K562 (cell line): ENCODE data around the gene OPCML. TPM values are rescaled to one million over a fixed set of nuclear protein-coding genes. Genes with fewer than 3 reads are reported as not detected.

Experiments used
- ATAC-seq: fragments of 200-7000 bp; cut with Tn5 transposase; 3 replicates; pipeline ENCODE4 v1.9.1; 2020; ENCODE audit warnings: moderate library complexity
- BruUV-seq: library from RNA; stranded (reverse); fragments of 400-500 nt; replicated peaks from 2 replicates; lab custom pipeline; 2021; lab: Mats Ljungman, UMichigan
- CTCF ChIA-PET: fragments of 300-600 bp; formaldehyde crosslinking; extraction: SDS; loops from one replicate; lab custom pipeline; 2021; ENCODE audit warnings: low intra/inter-chr PET ratio; lab: Yijun Ruan, JAX
- POLR2A ChIA-PET: fragments of 300-600, 350-650 bp; sonication (Branson Sonifier 250); formaldehyde crosslinking; extraction: SDS; loops from one replicate; lab custom pipeline; 2021; ENCODE audit warnings: antibody characterized with exemption, inconsistent platforms; lab: Yijun Ruan, JAX
- DNase-seq, 4 experiments: peaks; one replicate each; pipeline versions ENCODE4 v3.0.0 to v3.0.0-alpha.2; 2011 to 2018; ENCODE audit warnings: low spot score in 3 of 4, mixed read lengths in 3 of 4; ENCODE audit errors: extremely low read depth in 1 of 4
- FAIRE-seq: peaks from 2 replicates; lab custom pipeline; 2011; peaks lifted over from hg19 to GRCh38; lab: Jason Lieb, UNC
- H2AFZ ChIP-seq: 2 replicates; pipeline ENCODE4 v1.6.0; 2011; ENCODE audit warnings: low read depth, low read length, control low read depth, inconsistent platforms
- H3K27ac ChIP-seq: fragments of 200-600 bp; 3 replicates; pipeline ENCODE4 v1.8.0; 2011; ENCODE audit warnings: low read depth, mild to moderate bottlenecking, control low read depth, inconsistent platforms, low read length, moderate library complexity, mixed read lengths; ENCODE audit errors: extremely low read depth
- H3K27me3 ChIP-seq, 2 experiments: fragments of 300-600 bp in 1 of 2; 2 replicates in 1 of 2; 3 replicates in 1 of 2; pipeline versions ENCODE4 v1.6.0 to v1.8.0; 2011; ENCODE audit warnings: inconsistent platforms in 2 of 2, low read length in 2 of 2, mild to moderate bottlenecking in 1 of 2, mixed read lengths in 1 of 2, moderate library complexity in 1 of 2; ENCODE audit not compliant: control insufficient read depth in 2 of 2, insufficient read depth in 2 of 2
- H3K36me3 ChIP-seq: fragments of 300-600 bp; 3 replicates; pipeline ENCODE4 v1.8.0; 2011; ENCODE audit warnings: mild to moderate bottlenecking, low read length, inconsistent platforms; ENCODE audit not compliant: control insufficient read depth, insufficient read depth
- H3K4me1 ChIP-seq, 2 experiments: fragments of 200-600 bp in 1 of 2; replicated peaks in 1 of 2; 2 replicates in 1 of 2; 3 replicates in 1 of 2; pipeline versions ENCODE4 v1.5.1 to v1.8.0; 2011; ENCODE audit warnings: inconsistent platforms in 2 of 2, low read length in 2 of 2, mild to moderate bottlenecking in 1 of 2, mixed read lengths in 1 of 2, moderate library complexity in 1 of 2; ENCODE audit not compliant: control insufficient read depth in 2 of 2, insufficient read depth in 2 of 2
- H3K4me2 ChIP-seq: 2 replicates; pipeline ENCODE4 v1.6.1; 2011; ENCODE audit warnings: low read length, control low read depth, inconsistent platforms, mixed read lengths; ENCODE audit not compliant: insufficient read depth
- H3K4me3 ChIP-seq: fragments of 200-600 bp; sonication (generic), shearing (Covaris generic); 2 replicates; pipeline ENCODE4 v1.5.1; 2016; ENCODE audit warnings: control low read depth, inconsistent platforms
- H3K79me2 ChIP-seq: fragments of 200-600 bp; 3 replicates; pipeline ENCODE4 v1.8.0; 2011; ENCODE audit warnings: low read length, inconsistent platforms; ENCODE audit not compliant: control insufficient read depth, insufficient read depth
- H3K9ac ChIP-seq, 2 experiments: 2 replicates each; pipeline versions ENCODE4 v1.6.0 to v1.6.1; 2011; ENCODE audit warnings: low read depth in 2 of 2, low read length in 2 of 2, control low read depth in 1 of 2, inconsistent platforms in 1 of 2, mild to moderate bottlenecking in 1 of 2, mixed read lengths in 1 of 2; ENCODE audit not compliant: insufficient read depth in 1 of 2
- H3K9me1 ChIP-seq: one replicate; pipeline ENCODE4 v1.6.0; 2011; ENCODE audit warnings: inconsistent platforms, mild to moderate bottlenecking, low read length, moderate library complexity; ENCODE audit not compliant: control insufficient read depth, insufficient read depth
- H3K9me3 ChIP-seq: replicated peaks from 2 replicates; pipeline ENCODE4 v1.5.1; 2011; ENCODE audit warnings: low read depth, low read length, inconsistent platforms; ENCODE audit not compliant: control insufficient read depth, insufficient read depth
- H4K20me1 ChIP-seq: replicated peaks from 2 replicates; pipeline ENCODE4 v1.6.1; 2011; ENCODE audit warnings: low read length, inconsistent platforms, mixed read lengths; ENCODE audit not compliant: control insufficient read depth, insufficient read depth
- HDAC6 ChIP-seq: IDR thresholded peaks from 2 replicates; pipeline ENCODE4 v1.6.1; 2012; ENCODE audit warnings: low read depth, mild to moderate bottlenecking, control low read depth, inconsistent platforms, low read length, moderate library complexity
- HNRNPK ChIP-seq: fragments of 200-400 bp; formaldehyde crosslinking; IDR thresholded peaks from one replicate; pipeline ENCODE4 v1.6.1; 2018; ENCODE audit warnings: mild to moderate bottlenecking, low read depth, low read length; ENCODE audit not compliant: poor library complexity, severe bottlenecking
- HNRNPL ChIP-seq: fragments of 200-400 bp; formaldehyde crosslinking; IDR thresholded peaks from 2 replicates; pipeline ENCODE4 v1.6.1; 2017; ENCODE audit warnings: low read depth, mild to moderate bottlenecking, low read length
- NCOR1 ChIP-seq: fragments of 450-650 bp; IDR thresholded peaks from 2 replicates; pipeline ENCODE4 v1.6.1; 2016; ENCODE audit warnings: mild to moderate bottlenecking, moderate library complexity
- SUPT5H ChIP-seq: fragments of 450-650 bp; IDR thresholded peaks from 2 replicates; pipeline ENCODE4 v1.6.1; 2016
- ZFP91 ChIP-seq: sonication (generic); formaldehyde crosslinking; IDR thresholded peaks from 2 replicates; pipeline ENCODE4 v1.8.0; 2022; ENCODE audit warnings: mild to moderate bottlenecking, missing genetic modification reagents
- ZNF143 ChIP-seq: sonication (generic); formaldehyde crosslinking; IDR thresholded peaks from 2 replicates; pipeline ENCODE4 v1.9.0; 2022; ENCODE audit warnings: mild to moderate bottlenecking, missing genetic modification reagents
- WGBS: fragments of 100-300 bp; shearing (Covaris generic); methylation state at CpG from one replicate; pipeline ENCODE4 v1.1.6; 2016; ENCODE audit warnings: low coverage, mixed read lengths; ENCODE audit not compliant: insufficient coverage; ENCODE audit errors: missing lambda C conversion rate; 5-methylcytosine and 5-hydroxymethylcytosine counted together
- in situ Hi-C: fragments of 300-500 bp; cut with MboI; formaldehyde crosslinking; loops from 4 replicates; pipeline ENCODE4 v1.15.0; 2018; ENCODE audit warnings: inconsistent platforms, mixed read lengths
- intact Hi-C: fragments of 100-400 bp; cut with micrococcal nuclease; formaldehyde crosslinking; loops from 2 replicates; pipeline ENCODE4 v1.14.2; 2022
- polyA plus RNA-seq, 8 experiments: library from polyadenylated mRNA; depleted of rRNA in 4 of 8; stranded (reverse) in 5 of 8; unstranded in 3 of 8; fragments of >200 nt; fragmentation: Nextera tagmentation in 2 of 8; fragmentation: Illumina TruSeq in 1 of 8; extraction: Ambion mirVana in 2 of 8; extraction: Trizol in 1 of 8; gene quantifications; 2 replicates each; pipeline versions ENCODE4 v1.2.1 to v1.2.3, GENCODE V29; 2011 to 2014; ENCODE audit warnings: inconsistent platforms in 1 of 8, missing spikeins in 1 of 8
- total RNA-seq, 7 experiments: library from RNA; depleted of rRNA in 6 of 7; stranded (reverse); fragments of >200 nt in 6 of 7; fragmentation: Illumina TruSeq in 2 of 7; extraction: Trizol in 2 of 7; gene quantifications; 2 replicates each; pipeline versions ENCODE4 v1.2.1 to v1.2.3, GENCODE V29; 2011 to 2021; ENCODE audit warnings: low replicate concordance in 1 of 7

The OPCML gene
- total and polyA plus RNA-seq, 9 of the 15 experiments (the other 6 are each of a cell fraction or from before 2014, with no cell fraction given), result not detected

- ChIA-PET CTCF (no interaction called here), POLR2A (no interaction called here)
- no peaks in the 10 kb centered on the region for H3K27me3 ChIP-seq
- intact Hi-C loops (no loop called here), in situ Hi-C loops (no loop called here)
- no peaks in the 10 kb centered on the region for H3K79me2 ChIP-seq
- H4K20me1 ChIP-seq, result no peaks in the 10 kb centered on the region
- BruUV-seq, result no TSS peak
- H3K4me3 ChIP-seq, result no peak overlapping the region
- 0% methylated on average over 3 of the region's 3 CpGs for WGBS
- H3K36me3 ChIP-seq, result no peaks in the 10 kb centered on the region
- H3K9me3 ChIP-seq, result no peaks in the 10 kb centered on the region
- FAIRE-seq (no peak), DNase-seq (no peak), ATAC-seq (no peak)
- no peak overlapping the region for H2AFZ ChIP-seq
- no peaks in the 10 kb centered on the region for H3K4me1 ChIP-seq
- no peak for TF ChIP-seq ZNF143 (CRISPR knock-in tag)
- no peak for TF ChIP-seq SUPT5H
- TF ChIP-seq HNRNPK, result no peak
- no peak for TF ChIP-seq NCOR1
- no peak for TF ChIP-seq HNRNPL
- TF ChIP-seq HDAC6, result no peak
- no peak overlapping the region for H3K4me2 ChIP-seq
- no peak overlapping the region for H3K27ac ChIP-seq
- no peak overlapping the region for H3K9ac ChIP-seq
- no peaks in the 10 kb centered on the region for H3K9me1 ChIP-seq
Observed at GRCh38 chr11:133526790-133527189, 5.5 kb downstream of the OPCML start.

GRCh38 chr11:133525976-133526375, 6.3 kb downstream of the OPCML start:
- H3K4me1 ChIP-seq, result no peaks in the 10 kb centered on the region
- in situ Hi-C loops, result no loop called here
- BruUV-seq, result no TSS peak

More at GRCh38 chr11:133525976-133526375, 6.3 kb downstream of the OPCML start:
- 2% methylated on average over 7 of the region's 7 CpGs for WGBS
- Histone ChIP-seq H2AFZ (no peak overlapping the region), H3K36me3 (no peaks in the 10 kb centered on the region), H3K9me1 (no peaks in the 10 kb centered on the region)
- no peak for TF ChIP-seq ZFP91
- TF ChIP-seq, all 486 proteins: peak for 0
- intact Hi-C loops, result no loop called here
- Histone ChIP-seq H3K79me2 (no peaks in the 10 kb centered on the region), H3K9me3 (no peaks in the 10 kb centered on the region), H4K20me1 (no peaks in the 10 kb centered on the region), H3K9ac (no peak overlapping the region), H3K4me3 (no peak overlapping the region), H3K4me2 (no peak overlapping the region), H3K27ac (no peak overlapping the region), H3K27me3 (no peaks in the 10 kb centered on the region)
- CTCF ChIA-PET, result no interaction called here
- FAIRE-seq, result no peak
- POLR2A ChIA-PET, result no interaction called here
- no peak for DNase-seq
- no peak for ATAC-seq
